K562 (cell line): ENCODE measurements around the gene BMPR2. TPM values are rescaled to one million over a fixed set of nuclear protein-coding genes. Genes with fewer than 3 reads are reported as not detected.

Source experiments
- ATAC-seq: fragments of 200-7000 bp; cut with Tn5 transposase; 3 replicates; pipeline ENCODE4 v1.9.1; 2020; ENCODE audit warnings: moderate library complexity
- BruUV-seq: library from RNA; stranded (reverse); fragments of 400-500 nt; replicated peaks from 2 replicates; lab custom pipeline; 2021; lab: Mats Ljungman, UMichigan
- CTCF ChIA-PET: fragments of 300-600 bp; formaldehyde crosslinking; extraction: SDS; loops from one replicate; lab custom pipeline; 2021; ENCODE audit warnings: low intra/inter-chr PET ratio; lab: Yijun Ruan, JAX
- POLR2A ChIA-PET: fragments of 300-600, 350-650 bp; sonication (Branson Sonifier 250); formaldehyde crosslinking; extraction: SDS; loops from one replicate; lab custom pipeline; 2021; ENCODE audit warnings: antibody characterized with exemption, inconsistent platforms; lab: Yijun Ruan, JAX
- DNase-seq, 4 experiments: peaks; one replicate each; pipeline versions ENCODE4 v3.0.0 to v3.0.0-alpha.2; 2011 to 2018; ENCODE audit warnings: low spot score in 3 of 4, mixed read lengths in 3 of 4; ENCODE audit errors: extremely low read depth in 1 of 4
- FAIRE-seq: peaks from 2 replicates; lab custom pipeline; 2011; peaks lifted over from hg19 to GRCh38; lab: Jason Lieb, UNC
- H2AFZ ChIP-seq: 2 replicates; pipeline ENCODE4 v1.6.0; 2011; ENCODE audit warnings: low read depth, low read length, control low read depth, inconsistent platforms
- H3K27ac ChIP-seq: fragments of 200-600 bp; 3 replicates; pipeline ENCODE4 v1.8.0; 2011; ENCODE audit warnings: low read depth, mild to moderate bottlenecking, control low read depth, inconsistent platforms, low read length, moderate library complexity, mixed read lengths; ENCODE audit errors: extremely low read depth
- H3K27me3 ChIP-seq, 2 experiments: fragments of 300-600 bp in 1 of 2; 2 replicates in 1 of 2; 3 replicates in 1 of 2; pipeline versions ENCODE4 v1.6.0 to v1.8.0; 2011; ENCODE audit warnings: inconsistent platforms in 2 of 2, low read length in 2 of 2, mild to moderate bottlenecking in 1 of 2, mixed read lengths in 1 of 2, moderate library complexity in 1 of 2; ENCODE audit not compliant: control insufficient read depth in 2 of 2, insufficient read depth in 2 of 2
- H3K36me3 ChIP-seq: fragments of 300-600 bp; 3 replicates; pipeline ENCODE4 v1.8.0; 2011; ENCODE audit warnings: mild to moderate bottlenecking, low read length, inconsistent platforms; ENCODE audit not compliant: control insufficient read depth, insufficient read depth
- H3K4me1 ChIP-seq, 2 experiments: fragments of 200-600 bp in 1 of 2; replicated peaks in 1 of 2; 2 replicates in 1 of 2; 3 replicates in 1 of 2; pipeline versions ENCODE4 v1.5.1 to v1.8.0; 2011; ENCODE audit warnings: inconsistent platforms in 2 of 2, low read length in 2 of 2, mild to moderate bottlenecking in 1 of 2, mixed read lengths in 1 of 2, moderate library complexity in 1 of 2; ENCODE audit not compliant: control insufficient read depth in 2 of 2, insufficient read depth in 2 of 2
- H3K4me2 ChIP-seq: 2 replicates; pipeline ENCODE4 v1.6.1; 2011; ENCODE audit warnings: low read length, control low read depth, inconsistent platforms, mixed read lengths; ENCODE audit not compliant: insufficient read depth
- H3K4me3 ChIP-seq: fragments of 200-600 bp; sonication (generic), shearing (Covaris generic); 2 replicates; pipeline ENCODE4 v1.5.1; 2016; ENCODE audit warnings: control low read depth, inconsistent platforms
- H3K79me2 ChIP-seq: fragments of 200-600 bp; 3 replicates; pipeline ENCODE4 v1.8.0; 2011; ENCODE audit warnings: low read length, inconsistent platforms; ENCODE audit not compliant: control insufficient read depth, insufficient read depth
- H3K9ac ChIP-seq, 2 experiments: 2 replicates each; pipeline versions ENCODE4 v1.6.0 to v1.6.1; 2011; ENCODE audit warnings: low read depth in 2 of 2, low read length in 2 of 2, control low read depth in 1 of 2, inconsistent platforms in 1 of 2, mild to moderate bottlenecking in 1 of 2, mixed read lengths in 1 of 2; ENCODE audit not compliant: insufficient read depth in 1 of 2
- H3K9me1 ChIP-seq: one replicate; pipeline ENCODE4 v1.6.0; 2011; ENCODE audit warnings: inconsistent platforms, mild to moderate bottlenecking, low read length, moderate library complexity; ENCODE audit not compliant: control insufficient read depth, insufficient read depth
- H3K9me3 ChIP-seq: replicated peaks from 2 replicates; pipeline ENCODE4 v1.5.1; 2011; ENCODE audit warnings: low read depth, low read length, inconsistent platforms; ENCODE audit not compliant: control insufficient read depth, insufficient read depth
- H4K20me1 ChIP-seq: replicated peaks from 2 replicates; pipeline ENCODE4 v1.6.1; 2011; ENCODE audit warnings: low read length, inconsistent platforms, mixed read lengths; ENCODE audit not compliant: control insufficient read depth, insufficient read depth
- ATF4 ChIP-seq: fragments of 450-650 bp; formaldehyde crosslinking; IDR thresholded peaks from 2 replicates; pipeline ENCODE4 v1.4.0; 2022; ENCODE audit warnings: mild to moderate bottlenecking, moderate library complexity
- CTCF ChIP-seq, 3 experiments: IDR thresholded peaks in 2 of 3; conservative IDR thresholded peaks in 1 of 3; 2 replicates each; pipeline ENCODE4 v1.5.1; 2011 to 2012; ENCODE audit warnings: low read length in 3 of 3, mild to moderate bottlenecking in 3 of 3, control low read depth in 2 of 3, improper control_type of control experiment in 1 of 3, inconsistent platforms in 1 of 3, low read depth in 1 of 3, mixed read lengths in 1 of 3, moderate library complexity in 1 of 3; ENCODE audit not compliant: insufficient read depth in 2 of 3
- HNRNPLL ChIP-seq: fragments of 200-400 bp; formaldehyde crosslinking; IDR thresholded peaks from 2 replicates; pipeline ENCODE4 v1.6.1; 2017; ENCODE audit warnings: low read length, low read depth, mild to moderate bottlenecking; ENCODE audit not compliant: poor library complexity, severe bottlenecking
- SMARCE1 ChIP-seq: fragments of 450-650 bp; IDR thresholded peaks from 2 replicates; pipeline ENCODE4 v1.7.1; 2016; ENCODE audit warnings: mild to moderate bottlenecking
- THRA ChIP-seq: fragments of 450-650 bp; IDR thresholded peaks from 2 replicates; pipeline ENCODE4 v1.6.1; 2017; ENCODE audit warnings: mild to moderate bottlenecking, moderate library complexity
- THRB ChIP-seq: fragments of 450-650 bp; formaldehyde crosslinking; conservative IDR thresholded peaks from 2 replicates; pipeline ENCODE4 v1.4.0; 2022; ENCODE audit warnings: mild to moderate bottlenecking, missing genetic modification characterization
- TSHZ1 ChIP-seq: fragments of 250-450 bp; sonication (Bioruptor Pico); IDR thresholded peaks from 2 replicates; pipeline ENCODE4 v1.4.0; 2020; ENCODE audit warnings: mild to moderate bottlenecking, moderate library complexity
- YY1 ChIP-seq, 3 experiments: IDR thresholded peaks; 2 replicates each; pipeline ENCODE4 v1.6.1; 2011; ENCODE audit warnings: low read length in 2 of 3, mild to moderate bottlenecking in 2 of 3, moderate library complexity in 2 of 3, borderline replicate concordance in 1 of 3, control low read depth in 1 of 3, low read depth in 1 of 3; ENCODE audit not compliant: insufficient read depth in 3 of 3, insufficient replicate concordance in 2 of 3, control insufficient read depth in 1 of 3, insufficient read length in 1 of 3; ENCODE audit errors: extremely low read depth in 1 of 3
- ZNF354B ChIP-seq: fragments of 250-450 bp; sonication (Bioruptor Pico); IDR thresholded peaks from 2 replicates; pipeline ENCODE4 v1.4.0; 2020
- ZNF583 ChIP-seq: fragments of 250-450 bp; sonication (Bioruptor Pico); IDR thresholded peaks from 2 replicates; pipeline ENCODE4 v1.4.0; 2020
- WGBS: fragments of 100-300 bp; shearing (Covaris generic); methylation state at CpG from one replicate; pipeline ENCODE4 v1.1.6; 2016; ENCODE audit warnings: low coverage, mixed read lengths; ENCODE audit not compliant: insufficient coverage; ENCODE audit errors: missing lambda C conversion rate; 5-methylcytosine and 5-hydroxymethylcytosine counted together
- in situ Hi-C: fragments of 300-500 bp; cut with MboI; formaldehyde crosslinking; loops from 4 replicates; pipeline ENCODE4 v1.15.0; 2018; ENCODE audit warnings: inconsistent platforms, mixed read lengths
- intact Hi-C: fragments of 100-400 bp; cut with micrococcal nuclease; formaldehyde crosslinking; loops from 2 replicates; pipeline ENCODE4 v1.14.2; 2022
- polyA plus RNA-seq, 8 experiments: library from polyadenylated mRNA; depleted of rRNA in 4 of 8; stranded (reverse) in 5 of 8; unstranded in 3 of 8; fragments of >200 nt; fragmentation: Nextera tagmentation in 2 of 8; fragmentation: Illumina TruSeq in 1 of 8; extraction: Ambion mirVana in 2 of 8; extraction: Trizol in 1 of 8; gene quantifications; 2 replicates each; pipeline versions ENCODE4 v1.2.1 to v1.2.3, GENCODE V29; 2011 to 2014; ENCODE audit warnings: inconsistent platforms in 1 of 8, missing spikeins in 1 of 8
- total RNA-seq, 7 experiments: library from RNA; depleted of rRNA in 6 of 7; stranded (reverse); fragments of >200 nt in 6 of 7; fragmentation: Illumina TruSeq in 2 of 7; extraction: Trizol in 2 of 7; gene quantifications; 2 replicates each; pipeline versions ENCODE4 v1.2.1 to v1.2.3, GENCODE V29; 2011 to 2021; ENCODE audit warnings: low replicate concordance in 1 of 7

Gene BMPR2
- total and polyA plus RNA-seq, 9 of the 15 experiments (the other 6 are each of a cell fraction or from before 2014, with no cell fraction given): 0.73 to 5.0 (median 3.3) TPM

- no peak overlapping the region for H3K4me3 ChIP-seq
- H2AFZ ChIP-seq: no peak overlapping the region
- no peak for FAIRE-seq
- H3K27ac ChIP-seq: no peak overlapping the region
- no peak for ATAC-seq
- no peaks in the 10 kb centered on the region for H3K79me2 ChIP-seq
- H3K9ac ChIP-seq: no peak overlapping the region
- H3K27me3 ChIP-seq: no peaks in the 10 kb centered on the region
- ChIA-PET POLR2A (no interaction called here), CTCF (no interaction called here)
- H3K9me3 ChIP-seq: no peaks in the 10 kb centered on the region
- WGBS: 95% methylated on average over 2 of the region's 2 CpGs
- no peak for DNase-seq
- in situ Hi-C loops: no loop called here
- BruUV-seq: no TSS peak
- intact Hi-C loops: no loop called here
- no peaks in the 10 kb centered on the region for H3K36me3 ChIP-seq
- H4K20me1 ChIP-seq: no peaks in the 10 kb centered on the region
- H3K4me2 ChIP-seq: no peak overlapping the region
- no peaks in the 10 kb centered on the region for H3K9me1 ChIP-seq
- H3K4me1 ChIP-seq: no peaks in the 10 kb centered on the region; a peak in 1 of 5 replicates
- TF ChIP-seq HNRNPLL (no peak), THRA (no peak), YY1 (IDR thresholded peaks at IDR 0.05; ENCODE audit: borderline replicate concordance in 1 of 3, control insufficient read depth in 1 of 3, extremely low read depth in 1 of 3, insufficient read depth in 3 of 3, insufficient read length in 1 of 3, insufficient replicate concordance in 2 of 3, low read depth in 1 of 3, low read length in 2 of 3) (no peak), ATF4 (CRISPR knock-in tag) (no peak), THRB (CRISPR knock-in tag) (no peak), ZNF354B (CRISPR knock-in tag) (no peak), CTCF (IDR thresholded peaks at IDR 0.05 in 2 of 3, conservative IDR thresholded peaks at IDR 0.05 in 1 of 3; ENCODE audit: insufficient read depth in 2 of 3, low read depth in 1 of 3, low read length in 3 of 3) (no peak), ZNF583 (CRISPR knock-in tag) (no peak), TSHZ1 (CRISPR knock-in tag) (no peak), SMARCE1 (no peak)
Measured at GRCh38 chr2:202545931-202546330, 169.8 kb downstream of the BMPR2 start.
